Nephron progenitor cell (in vitro differentiated cells): ENCODE data around the gene RP2.
A peak's percentile ranks its signal among the peaks of the same experiment; 100 is the strongest.

ENCODE experiments used
- DNase-seq: peaks from one replicate; pipeline ENCODE4 v3.0.0; 2021
- H3K27ac Mint-ChIP-seq: 2 replicates; pipeline ENCODE4 v1.8.0; 2021; ENCODE audit warnings: mild to moderate bottlenecking, moderate library complexity, mixed read lengths
- H3K27me3 Mint-ChIP-seq: 2 replicates; pipeline ENCODE4 v1.8.0; 2021; ENCODE audit warnings: mild to moderate bottlenecking, low read depth, mixed read lengths; ENCODE audit not compliant: poor library complexity
- H3K36me3 Mint-ChIP-seq: 2 replicates; pipeline ENCODE4 v1.8.0; 2021; ENCODE audit warnings: low read depth, mixed read lengths
- H3K4me1 Mint-ChIP-seq: 2 replicates; pipeline ENCODE4 v1.8.0; 2021; ENCODE audit warnings: mixed read lengths
- H3K4me3 Mint-ChIP-seq: 2 replicates; pipeline ENCODE4 v1.8.0; 2021; ENCODE audit warnings: mild to moderate bottlenecking, moderate library complexity, mixed read lengths
- H3K9me3 Mint-ChIP-seq: 2 replicates; pipeline ENCODE4 v1.8.0; 2021; ENCODE audit warnings: mild to moderate bottlenecking, moderate library complexity, mixed read lengths
- TF ChIP-seq, protein P1 (sequence below): fragments of 200-600 bp; sonication (generic); IDR thresholded peaks from 2 replicates; pipeline ENCODE4 v1.5.0; 2021; ENCODE audit warnings: antibody characterized with exemption

Gene RP2

DNA sequence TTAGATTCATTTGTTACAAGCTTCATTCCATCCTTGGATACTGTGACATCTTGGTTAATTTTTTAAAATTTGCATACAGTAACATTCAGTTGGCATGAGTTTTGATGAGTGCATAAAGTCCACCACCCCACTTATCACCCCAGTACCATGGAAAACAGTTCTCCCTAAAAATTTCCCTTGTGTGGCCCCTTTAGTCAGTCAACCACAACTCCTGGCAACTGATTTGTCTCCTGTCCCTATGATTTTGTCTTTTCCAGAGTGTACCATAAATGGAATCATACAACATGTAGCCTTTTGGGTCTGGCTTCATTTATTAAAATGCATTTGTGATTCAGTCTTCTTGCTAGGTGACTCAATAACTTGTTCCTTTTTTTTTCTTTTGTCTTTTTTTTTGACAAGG lies 29.9 kb downstream of the RP2 start:
- Mint-ChIP-seq H3K27me3 (no peaks in the 10 kb centered on the region), H3K36me3 (peaks cover 49% of the 10 kb centered on the region), H3K27ac (no peak overlapping the region), H3K4me1 (no peaks in the 10 kb centered on the region), H3K4me3 (no peak overlapping the region), H3K9me3 (peaks cover 53% of the 10 kb centered on the region)
- no peak for DNase-seq
- TF ChIP-seq, protein P1, sequence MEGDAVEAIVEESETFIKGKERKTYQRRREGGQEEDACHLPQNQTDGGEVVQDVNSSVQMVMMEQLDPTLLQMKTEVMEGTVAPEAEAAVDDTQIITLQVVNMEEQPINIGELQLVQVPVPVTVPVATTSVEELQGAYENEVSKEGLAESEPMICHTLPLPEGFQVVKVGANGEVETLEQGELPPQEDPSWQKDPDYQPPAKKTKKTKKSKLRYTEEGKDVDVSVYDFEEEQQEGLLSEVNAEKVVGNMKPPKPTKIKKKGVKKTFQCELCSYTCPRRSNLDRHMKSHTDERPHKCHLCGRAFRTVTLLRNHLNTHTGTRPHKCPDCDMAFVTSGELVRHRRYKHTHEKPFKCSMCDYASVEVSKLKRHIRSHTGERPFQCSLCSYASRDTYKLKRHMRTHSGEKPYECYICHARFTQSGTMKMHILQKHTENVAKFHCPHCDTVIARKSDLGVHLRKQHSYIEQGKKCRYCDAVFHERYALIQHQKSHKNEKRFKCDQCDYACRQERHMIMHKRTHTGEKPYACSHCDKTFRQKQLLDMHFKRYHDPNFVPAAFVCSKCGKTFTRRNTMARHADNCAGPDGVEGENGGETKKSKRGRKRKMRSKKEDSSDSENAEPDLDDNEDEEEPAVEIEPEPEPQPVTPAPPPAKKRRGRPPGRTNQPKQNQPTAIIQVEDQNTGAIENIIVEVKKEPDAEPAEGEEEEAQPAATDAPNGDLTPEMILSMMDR = no peak

DNA sequence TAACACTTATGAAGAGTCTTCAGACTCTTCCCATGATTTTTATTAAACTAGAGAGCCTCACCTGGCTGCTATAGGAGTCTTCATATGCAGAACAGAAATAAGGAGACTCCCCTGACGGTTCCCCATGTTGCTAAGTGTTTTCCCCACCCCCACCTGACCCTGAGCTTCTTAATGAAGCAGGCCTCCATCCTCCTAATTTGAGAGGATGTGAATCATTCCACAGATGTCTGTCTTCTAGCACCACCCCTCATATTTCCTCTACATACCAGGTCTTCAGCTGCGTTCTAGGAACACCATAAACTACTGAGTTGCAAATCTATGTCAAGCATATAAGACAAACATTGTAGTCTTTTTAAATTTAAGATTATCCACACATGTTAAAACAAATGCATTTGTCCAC lies 36.9 kb downstream of the RP2 start:
- Mint-ChIP-seq H3K9me3 (peaks cover 30% of the 10 kb centered on the region), H3K4me3 (no peak overlapping the region), H3K4me1 (peaks cover 8% of the 10 kb centered on the region), H3K27ac (no peak overlapping the region), H3K36me3 (peaks cover 19% of the 10 kb centered on the region), H3K27me3 (no peaks in the 10 kb centered on the region)
- DNase-seq = no peak
- TF ChIP-seq, protein P1 = no peak

DNA sequence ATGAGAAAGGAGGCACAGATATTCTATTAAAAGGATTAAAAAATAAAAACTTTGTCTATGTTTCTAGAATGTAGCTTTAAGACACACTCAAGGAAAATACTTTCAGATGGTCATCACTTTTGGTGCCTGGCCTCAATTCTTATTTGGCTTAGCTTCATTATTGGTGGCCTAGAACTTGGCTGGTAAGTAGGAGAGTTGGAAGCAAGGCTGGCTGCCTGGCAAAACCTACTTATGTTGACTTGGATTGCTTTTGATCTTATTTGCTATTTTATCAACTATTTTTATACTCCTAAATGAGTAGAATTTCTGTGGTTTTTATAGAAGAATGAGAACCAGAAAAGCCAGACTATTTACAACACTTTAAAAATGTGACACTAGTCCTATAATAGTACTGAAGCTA lies 40.1 kb downstream of the RP2 start:
- TF ChIP-seq, protein P1 = no peak
- Mint-ChIP-seq H3K4me3 (no peak overlapping the region), H3K9me3 (peaks cover 18% of the 10 kb centered on the region), H3K27ac (no peak overlapping the region), H3K4me1 (peaks cover 8% of the 10 kb centered on the region), H3K27me3 (no peaks in the 10 kb centered on the region), H3K36me3 (peaks cover 19% of the 10 kb centered on the region)
- DNase-seq = no peak

DNA sequence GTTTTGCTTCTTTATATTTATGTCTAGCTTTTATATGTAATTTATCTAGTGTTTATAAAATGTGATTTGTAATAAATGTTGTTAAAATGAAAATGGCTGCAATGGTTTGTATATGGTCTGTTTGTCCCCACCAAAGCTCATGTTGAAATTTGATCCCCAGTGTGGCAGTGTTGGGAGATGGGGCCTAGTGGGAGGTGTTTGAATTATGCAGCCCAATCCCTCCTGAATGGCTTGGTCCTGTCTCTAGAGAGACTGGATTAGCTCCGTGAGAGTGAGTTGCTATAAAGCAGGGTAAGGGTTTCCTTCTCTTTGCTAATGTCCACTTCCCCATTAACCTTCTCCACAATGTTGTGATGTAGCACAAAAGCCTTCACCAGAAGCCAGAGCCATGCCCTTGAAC lies 45.4 kb downstream of the RP2 start:
- peaks cover 5% of the 10 kb centered on the region for H3K4me1 Mint-ChIP-seq
- no peaks in the 10 kb centered on the region for H3K27me3 Mint-ChIP-seq
- TF ChIP-seq, protein P1 = no peak
- H3K36me3 Mint-ChIP-seq = peaks cover 14% of the 10 kb centered on the region
- H3K9me3 Mint-ChIP-seq = peaks cover 19% of the 10 kb centered on the region
- no peak for DNase-seq
- peak overlapping the region; percentile 71 for H3K27ac Mint-ChIP-seq
- H3K4me3 Mint-ChIP-seq = no peak overlapping the region

DNA sequence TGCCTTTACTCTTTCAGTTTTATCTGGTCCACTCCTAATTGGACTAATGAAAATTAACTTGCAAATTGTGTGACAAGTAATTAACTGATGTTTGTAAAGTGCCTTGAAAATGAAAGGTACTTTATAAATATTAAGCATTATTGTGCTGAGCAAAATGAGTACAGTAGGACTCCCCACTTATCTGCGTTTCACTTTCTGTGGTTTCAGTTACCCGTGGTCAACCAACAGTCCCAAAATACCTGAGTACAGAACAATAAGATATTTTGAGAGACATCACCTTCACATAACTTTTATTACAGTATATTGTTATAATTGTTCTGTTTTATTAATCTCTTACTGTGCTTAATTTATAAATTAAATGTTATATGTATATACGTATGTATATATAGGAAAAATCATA lies 48.0 kb downstream of the RP2 start:
- no peak for DNase-seq
- Mint-ChIP-seq H3K27me3 (no peaks in the 10 kb centered on the region), H3K27ac (no peak overlapping the region), H3K4me3 (no peak overlapping the region), H3K4me1 (peaks cover 5% of the 10 kb centered on the region), H3K9me3 (peaks cover 14% of the 10 kb centered on the region), H3K36me3 (peaks cover 4% of the 10 kb centered on the region)
- TF ChIP-seq, protein P1 = no peak

DNA sequence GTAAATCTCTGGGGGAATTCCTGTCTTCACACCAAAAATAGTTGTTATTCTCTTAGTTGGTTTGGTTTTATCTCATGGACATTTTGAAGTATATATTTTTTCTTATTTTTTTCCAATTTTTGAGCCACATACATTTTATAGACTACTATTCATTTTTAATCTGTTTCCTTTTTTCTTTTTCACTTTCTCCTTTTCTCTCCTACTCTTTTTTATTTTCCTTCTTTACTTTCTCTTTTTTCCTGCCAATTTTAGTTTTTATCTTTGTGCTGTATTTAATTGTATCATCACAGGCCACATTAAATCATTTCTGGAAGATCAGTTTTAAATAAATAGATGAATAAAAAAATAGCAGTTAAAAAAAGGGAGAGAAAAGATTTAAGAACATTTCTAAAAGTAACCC lies 61.4 kb downstream of the RP2 start:
- TF ChIP-seq, protein P1 = no peak
- Mint-ChIP-seq H3K36me3 (no peaks in the 10 kb centered on the region), H3K4me1 (no peaks in the 10 kb centered on the region), H3K4me3 (no peak overlapping the region), H3K9me3 (peaks cover 42% of the 10 kb centered on the region), H3K27me3 (peaks cover 8% of the 10 kb centered on the region), H3K27ac (no peak overlapping the region)
- DNase-seq = no peak
